ENCODE measurements around the gene PRTG. TPM values are rescaled to one million over a fixed set of nuclear protein-coding genes. Genes with fewer than 3 reads are reported as not detected.

PRTG gene
- total and polyA plus RNA-seq, 4 donors, result 0.05 to 2.4 (median 0.25) TPM

- TF ChIP-seq ATF3 (IDR thresholded peaks at IDR 0.05) (no peak), SP1 (IDR thresholded peaks at IDR 0.05) (no peak), RAD21 (IDR thresholded peaks at IDR 0.05) (no peak), CTCF (IDR thresholded peaks at IDR 0.05; ENCODE audit: low read depth, low read length, missing input control) (no peak), HNF4A (conservative IDR thresholded peaks at IDR 0.05) (no peak), REST (IDR thresholded peaks at IDR 0.05) (no peak), HNF4G (IDR thresholded peaks at IDR 0.05) (no peak), NR2F2 (IDR thresholded peaks at IDR 0.05) (no peak), FOXA2 (IDR thresholded peaks at IDR 0.05) (no peak), JUND (IDR thresholded peaks at IDR 0.05) (no peak), GABPA (IDR thresholded peaks at IDR 0.05 in 1 of 2, conservative IDR thresholded peaks at IDR 0.05 in 1 of 2) (no peak), TAF1 (conservative IDR thresholded peaks at IDR 0.05) (no peak), FOXA1 (IDR thresholded peaks at IDR 0.05) (no peak), EGR1 (IDR thresholded peaks at IDR 0.05; ENCODE audit: low read depth in 2 of 2) (no peak)
- Histone ChIP-seq H3K36me3 (ENCODE audit: control insufficient read depth in 4 of 4, insufficient read depth in 3 of 4, low read depth in 1 of 4, low read length in 3 of 4) (no peaks in the 10 kb centered on the region), H3K4me1 (ENCODE audit: control insufficient read depth in 4 of 4, insufficient read depth in 4 of 4, low read length in 3 of 4) (no peaks in the 10 kb centered on the region), H3K27me3 (ENCODE audit: control insufficient read depth in 4 of 4, insufficient read depth in 4 of 4, low read length in 3 of 4) (no peaks in the 10 kb centered on the region), H3K27ac (ENCODE audit: low read depth in 1 of 2, low read length in 2 of 2) (no peak overlapping the region), H3K9me3 (ENCODE audit: control insufficient read depth in 4 of 4, low read length in 3 of 4) (peaks cover 0 to 4% (median 0%) of the 10 kb centered on the region in 4 donors), H3K4me3 (ENCODE audit: low read depth in 1 of 3, low read length in 3 of 3) (no peak overlapping the region), H3K9ac (ENCODE audit: low read depth in 1 of 2, low read length in 2 of 2) (no peak overlapping the region)
- DNase-seq (ENCODE audit: low spot score), result no peak
Observed at GRCh38 chr15:55573224-55573623, 169.7 kb downstream of the PRTG start.

DNA sequence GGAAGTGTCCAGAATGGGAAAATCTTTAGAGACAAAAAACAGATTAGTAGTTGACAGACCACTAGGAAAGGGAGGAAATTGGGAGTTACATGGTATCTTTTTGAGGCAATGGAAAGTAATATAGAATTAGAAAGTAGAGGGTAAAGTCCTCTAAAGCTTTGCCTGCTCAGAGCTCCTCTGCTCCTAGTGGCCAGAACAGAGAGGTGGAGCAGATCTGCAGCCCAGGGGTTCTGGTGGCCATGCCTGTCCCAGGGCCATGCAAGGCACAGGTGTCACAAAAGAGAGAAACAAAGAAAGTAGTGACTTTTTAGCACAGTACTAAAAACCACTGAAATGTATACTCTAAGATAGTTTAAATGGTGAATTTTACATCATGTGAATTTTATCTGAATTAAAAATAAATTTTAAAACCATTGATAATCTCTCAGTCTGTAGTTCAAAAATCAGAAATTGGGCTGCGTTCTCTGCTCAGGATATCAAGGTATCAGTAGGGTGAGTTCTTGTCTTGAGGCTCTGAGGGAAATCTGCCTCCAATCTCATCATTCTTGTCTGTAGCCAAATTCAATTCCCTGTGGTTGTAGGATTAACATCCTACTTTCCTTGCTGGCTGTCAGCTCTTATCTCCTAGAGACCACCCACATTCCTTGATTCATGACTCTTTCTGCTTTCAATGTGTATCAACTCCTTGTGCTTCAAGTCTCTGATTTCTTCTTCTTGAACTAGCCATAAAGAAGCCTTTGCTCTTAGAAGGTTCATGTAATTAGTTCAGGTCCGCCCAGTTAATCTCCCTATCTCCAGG, 178.4 kb downstream of the PRTG start:
- DNase-seq (ENCODE audit: low spot score), result no peak
- no peaks in the 10 kb centered on the region for H3K9me3 ChIP-seq (ENCODE audit: control insufficient read depth in 4 of 4, low read length in 3 of 4)
- H3K27me3 ChIP-seq (ENCODE audit: control insufficient read depth in 4 of 4, insufficient read depth in 4 of 4, low read length in 3 of 4), result no peaks in the 10 kb centered on the region
- TF ChIP-seq CTCF (IDR thresholded peaks at IDR 0.05; ENCODE audit: low read depth, low read length, missing input control), result no peak
- no peak for TF ChIP-seq TAF1 (conservative IDR thresholded peaks at IDR 0.05)
- no peak overlapping the region for H3K4me3 ChIP-seq (ENCODE audit: low read depth in 1 of 3, low read length in 3 of 3)
- H3K4me1 ChIP-seq (ENCODE audit: control insufficient read depth in 4 of 4, insufficient read depth in 4 of 4, low read length in 3 of 4), result no peaks in the 10 kb centered on the region
- no peak overlapping the region for H3K9ac ChIP-seq (ENCODE audit: low read depth in 1 of 2, low read length in 2 of 2)
- H3K36me3 ChIP-seq (ENCODE audit: control insufficient read depth in 4 of 4, insufficient read depth in 3 of 4, low read depth in 1 of 4, low read length in 3 of 4), result no peaks in the 10 kb centered on the region
- H3K27ac ChIP-seq (ENCODE audit: low read depth in 1 of 2, low read length in 2 of 2), result no peak overlapping the region
- WGBS, result 94% methylated on average over 2 of the region's 2 CpGs
